SK-N-SH treated with all-trans-retinoic acid at 6 μM for 48 hours (cell line): ENCODE measurements around the gene PPP6R2.

Experiments
- BACH2 ChIP-seq: fragments of 250-450 bp; sonication (Bioruptor Pico); IDR thresholded peaks from 2 replicates; pipeline ENCODE4 v1.9.0; 2021; ENCODE audit warnings: mild to moderate bottlenecking, borderline replicate concordance
- CREB5 ChIP-seq: fragments of 250-450 bp; sonication (Bioruptor Pico); IDR thresholded peaks from 2 replicates; pipeline ENCODE4 v1.5.1; 2020; ENCODE audit warnings: low read depth, mild to moderate bottlenecking, moderate library complexity
- CSDC2 ChIP-seq: fragments of 250-450 bp; sonication (Bioruptor Pico); IDR thresholded peaks from 2 replicates; pipeline ENCODE4 v1.5.0; 2020; ENCODE audit warnings: mild to moderate bottlenecking, moderate library complexity
- ESRRG ChIP-seq: fragments of 250-450 bp; sonication (Bioruptor Pico); IDR thresholded peaks from 2 replicates; pipeline ENCODE4 v1.6.1; 2021; ENCODE audit warnings: mild to moderate bottlenecking
- ISL1 ChIP-seq: fragments of 250-450 bp; sonication (Bioruptor Pico); IDR thresholded peaks from 2 replicates; pipeline ENCODE4 v2.1.2; 2022; ENCODE audit warnings: mild to moderate bottlenecking, moderate library complexity
- PATZ1 ChIP-seq: fragments of 250-450 bp; sonication (Bioruptor Pico); IDR thresholded peaks from 2 replicates; pipeline ENCODE4 v1.8.0; 2020; ENCODE audit warnings: mild to moderate bottlenecking, moderate library complexity, borderline replicate concordance
- PPARA ChIP-seq: fragments of 250-450 bp; sonication (Bioruptor Pico); IDR thresholded peaks from 2 replicates; pipeline ENCODE4 v1.5.0; 2020; ENCODE audit warnings: mild to moderate bottlenecking, borderline replicate concordance
- RARB ChIP-seq: fragments of 250-450 bp; sonication (Bioruptor Pico); IDR thresholded peaks from 2 replicates; pipeline ENCODE4 v1.8.0; 2021; ENCODE audit warnings: mild to moderate bottlenecking, moderate library complexity
- TSHZ2 ChIP-seq: fragments of 250-450 bp; sonication (Bioruptor Pico); IDR thresholded peaks from 2 replicates; pipeline ENCODE4 v1.5.0; 2020; ENCODE audit warnings: mild to moderate bottlenecking, moderate library complexity
- ZC3H10 ChIP-seq: fragments of 250-450 bp; sonication (Bioruptor Pico); IDR thresholded peaks from 2 replicates; pipeline ENCODE4 v1.5.1; 2021; ENCODE audit warnings: mild to moderate bottlenecking, moderate library complexity
- ZFP3 ChIP-seq: fragments of 250-450 bp; sonication (Bioruptor Pico); IDR thresholded peaks from 2 replicates; pipeline ENCODE4 v1.5.0; 2020; ENCODE audit warnings: mild to moderate bottlenecking, moderate library complexity
- ZFP30 ChIP-seq: fragments of 450-650 bp; formaldehyde crosslinking; IDR thresholded peaks from 2 replicates; pipeline ENCODE4 v1.5.0; 2022; ENCODE audit warnings: mild to moderate bottlenecking, moderate library complexity
- ZNF565 ChIP-seq: fragments of 450-650 bp; formaldehyde crosslinking; conservative IDR thresholded peaks from 2 replicates; pipeline ENCODE4 v1.5.0; 2020; ENCODE audit warnings: low read depth, mild to moderate bottlenecking, moderate library complexity
- TF ChIP-seq, protein P1 (sequence below): fragments of 250-450 bp; sonication (Bioruptor Pico); IDR thresholded peaks from 2 replicates; pipeline ENCODE4 v1.8.0; 2021; ENCODE audit warnings: low read depth, mild to moderate bottlenecking, moderate library complexity, borderline replicate concordance

- TF ChIP-seq, protein P1, sequence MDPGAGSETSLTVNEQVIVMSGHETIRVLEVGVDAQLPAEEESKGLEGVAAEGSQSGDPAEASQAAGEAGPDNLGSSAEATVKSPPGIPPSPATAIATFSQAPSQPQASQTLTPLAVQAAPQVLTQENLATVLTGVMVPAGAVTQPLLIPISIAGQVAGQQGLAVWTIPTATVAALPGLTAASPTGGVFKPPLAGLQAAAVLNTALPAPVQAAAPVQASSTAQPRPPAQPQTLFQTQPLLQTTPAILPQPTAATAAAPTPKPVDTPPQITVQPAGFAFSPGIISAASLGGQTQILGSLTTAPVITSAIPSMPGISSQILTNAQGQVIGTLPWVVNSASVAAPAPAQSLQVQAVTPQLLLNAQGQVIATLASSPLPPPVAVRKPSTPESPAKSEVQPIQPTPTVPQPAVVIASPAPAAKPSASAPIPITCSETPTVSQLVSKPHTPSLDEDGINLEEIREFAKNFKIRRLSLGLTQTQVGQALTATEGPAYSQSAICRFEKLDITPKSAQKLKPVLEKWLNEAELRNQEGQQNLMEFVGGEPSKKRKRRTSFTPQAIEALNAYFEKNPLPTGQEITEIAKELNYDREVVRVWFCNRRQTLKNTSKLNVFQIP (CRISPR knock-in tag), result no peak
- TF ChIP-seq ZFP3 (CRISPR knock-in tag) (no peak), ZNF565 (CRISPR knock-in tag) (no peak), PATZ1 (CRISPR knock-in tag) (no peak), PPARA (CRISPR knock-in tag) (no peak), ISL1 (CRISPR knock-in tag) (no peak), ZC3H10 (CRISPR knock-in tag) (no peak), BACH2 (CRISPR knock-in tag) (no peak), RARB (CRISPR knock-in tag) (no peak), ESRRG (no peak), CSDC2 (no peak), CREB5 (CRISPR knock-in tag) (no peak), ZFP30 (CRISPR knock-in tag) (no peak), TSHZ2 (CRISPR knock-in tag) (no peak)
These were observed 39.6 kb upstream of the PPP6R2 start for GRCh38 chr22:50303515-50303847.
